Mesangial cell (primary cell): Measurements from ENCODE around the gene FAM111A. TPM values are rescaled to one million over a fixed set of nuclear protein-coding genes. Genes with fewer than 3 reads are reported as not detected.

Source experiments
- total RNA-seq: library from RNA; depleted of rRNA; stranded (reverse); fragments of >200 nt; gene quantifications from 2 replicates; pipeline ENCODE4 v1.2.3, GENCODE V29; 2015

FAM111A gene, protein sequence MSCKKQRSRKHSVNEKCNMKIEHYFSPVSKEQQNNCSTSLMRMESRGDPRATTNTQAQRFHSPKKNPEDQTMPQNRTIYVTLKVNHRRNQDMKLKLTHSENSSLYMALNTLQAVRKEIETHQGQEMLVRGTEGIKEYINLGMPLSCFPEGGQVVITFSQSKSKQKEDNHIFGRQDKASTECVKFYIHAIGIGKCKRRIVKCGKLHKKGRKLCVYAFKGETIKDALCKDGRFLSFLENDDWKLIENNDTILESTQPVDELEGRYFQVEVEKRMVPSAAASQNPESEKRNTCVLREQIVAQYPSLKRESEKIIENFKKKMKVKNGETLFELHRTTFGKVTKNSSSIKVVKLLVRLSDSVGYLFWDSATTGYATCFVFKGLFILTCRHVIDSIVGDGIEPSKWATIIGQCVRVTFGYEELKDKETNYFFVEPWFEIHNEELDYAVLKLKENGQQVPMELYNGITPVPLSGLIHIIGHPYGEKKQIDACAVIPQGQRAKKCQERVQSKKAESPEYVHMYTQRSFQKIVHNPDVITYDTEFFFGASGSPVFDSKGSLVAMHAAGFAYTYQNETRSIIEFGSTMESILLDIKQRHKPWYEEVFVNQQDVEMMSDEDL
- total RNA-seq, result 14.2 and 23.0 TPM in 2 replicates

DNA sequence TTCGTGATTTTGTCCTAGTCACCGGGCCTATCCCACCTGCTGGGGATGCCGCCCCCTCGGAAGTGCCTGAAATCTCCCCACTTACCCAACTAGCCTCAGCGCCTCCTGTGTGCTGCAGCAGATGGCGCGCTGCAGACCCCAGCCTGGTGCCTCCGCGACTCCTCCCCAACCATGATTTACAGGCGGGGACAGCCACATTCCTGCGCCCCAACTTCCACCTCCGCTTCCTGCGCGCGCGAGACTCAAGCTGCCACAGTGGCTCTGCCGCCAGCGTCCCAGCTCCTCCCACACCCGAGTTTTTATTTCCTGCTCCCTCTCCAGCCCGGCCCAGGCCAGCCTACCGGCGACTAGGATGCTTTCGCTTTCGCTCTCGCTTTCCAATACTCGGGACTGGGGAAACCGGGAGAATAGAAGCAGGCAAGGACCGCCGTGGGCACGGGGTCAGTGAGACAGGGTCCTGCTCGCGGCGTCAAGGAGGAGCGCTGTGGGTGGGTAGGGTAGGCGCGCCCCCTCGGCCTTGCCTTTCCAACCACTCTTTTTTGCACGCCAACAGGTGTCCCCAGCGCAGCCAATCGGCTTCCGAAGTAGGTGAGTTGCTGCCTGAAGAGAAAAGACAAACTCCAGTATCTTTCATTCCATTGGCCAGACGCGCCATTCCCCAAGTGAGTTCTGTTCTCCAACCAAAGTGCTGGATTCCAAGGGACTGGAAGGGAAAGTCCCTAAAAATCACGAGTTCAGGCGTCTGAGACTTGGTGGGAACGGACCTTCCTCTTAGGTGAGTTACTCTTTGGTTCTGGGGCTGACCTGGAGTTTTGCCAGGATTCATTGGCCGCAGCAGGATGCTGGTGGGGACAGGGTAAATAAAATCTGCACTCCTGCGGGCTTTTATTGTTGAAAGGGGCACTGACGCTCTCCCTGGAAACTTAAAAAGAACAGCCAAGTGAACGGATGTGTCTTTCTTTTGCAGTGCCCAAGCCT, at the start of gene FAM111A:
Gene FAM111A, plus strand, starts transcription at position 327 of the 978 bp plus-strand sequence. CDS start 6,017 bp downstream, outside the sequence.

DNA sequence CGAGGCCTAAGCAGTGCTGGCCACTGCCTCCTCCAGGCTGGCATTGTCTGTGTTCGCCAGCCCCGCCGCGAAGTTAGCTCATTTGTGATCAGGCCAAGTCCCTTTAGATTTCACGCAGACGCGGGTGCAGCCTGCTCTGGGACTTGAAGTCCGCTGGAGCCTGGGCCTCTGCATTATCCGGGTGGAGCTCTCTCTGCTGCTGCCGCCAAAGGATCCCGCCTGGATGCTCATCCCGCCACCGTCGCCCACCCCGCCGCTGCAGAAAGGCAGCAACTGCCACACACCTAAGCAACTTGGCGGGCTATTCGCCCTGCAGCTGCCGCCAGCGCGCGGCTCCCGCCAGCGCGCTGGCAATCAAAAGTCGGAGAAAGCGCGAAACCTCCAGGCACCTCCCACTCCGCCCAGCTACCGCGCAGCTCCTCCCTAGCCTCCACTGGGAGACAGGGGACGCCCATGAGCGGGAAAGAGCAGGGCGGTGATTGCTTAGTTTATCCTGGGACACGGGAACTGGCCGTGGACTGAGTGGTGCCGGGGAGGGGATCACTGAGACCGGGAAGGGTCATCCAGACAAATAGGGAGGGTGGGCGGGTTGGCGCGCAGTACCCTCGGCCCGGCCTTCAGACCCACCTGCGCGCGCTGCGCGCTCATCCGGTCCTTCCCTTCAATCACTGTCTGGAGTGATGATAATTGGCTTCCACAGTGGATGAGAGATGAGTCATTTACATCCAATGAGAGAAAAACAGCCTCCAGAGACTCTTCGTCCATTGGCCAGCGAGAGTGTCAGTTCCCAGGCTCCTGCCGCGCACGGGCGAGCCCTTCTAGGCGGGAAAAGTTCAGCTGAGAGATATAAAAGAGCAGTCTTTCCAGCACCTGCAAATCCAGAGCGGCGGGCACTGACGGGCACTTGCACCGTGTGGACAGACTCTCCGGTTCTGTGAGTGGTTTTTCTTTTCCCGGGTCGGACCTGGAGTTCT, 36.0 kb upstream of the FAM111A start, which contains the start of gene FAM111B:
Gene FAM111B, plus strand, starts transcription at position 875 of the 974 bp plus-strand sequence. CDS start 2,389 bp downstream, outside the sequence.

DNA sequence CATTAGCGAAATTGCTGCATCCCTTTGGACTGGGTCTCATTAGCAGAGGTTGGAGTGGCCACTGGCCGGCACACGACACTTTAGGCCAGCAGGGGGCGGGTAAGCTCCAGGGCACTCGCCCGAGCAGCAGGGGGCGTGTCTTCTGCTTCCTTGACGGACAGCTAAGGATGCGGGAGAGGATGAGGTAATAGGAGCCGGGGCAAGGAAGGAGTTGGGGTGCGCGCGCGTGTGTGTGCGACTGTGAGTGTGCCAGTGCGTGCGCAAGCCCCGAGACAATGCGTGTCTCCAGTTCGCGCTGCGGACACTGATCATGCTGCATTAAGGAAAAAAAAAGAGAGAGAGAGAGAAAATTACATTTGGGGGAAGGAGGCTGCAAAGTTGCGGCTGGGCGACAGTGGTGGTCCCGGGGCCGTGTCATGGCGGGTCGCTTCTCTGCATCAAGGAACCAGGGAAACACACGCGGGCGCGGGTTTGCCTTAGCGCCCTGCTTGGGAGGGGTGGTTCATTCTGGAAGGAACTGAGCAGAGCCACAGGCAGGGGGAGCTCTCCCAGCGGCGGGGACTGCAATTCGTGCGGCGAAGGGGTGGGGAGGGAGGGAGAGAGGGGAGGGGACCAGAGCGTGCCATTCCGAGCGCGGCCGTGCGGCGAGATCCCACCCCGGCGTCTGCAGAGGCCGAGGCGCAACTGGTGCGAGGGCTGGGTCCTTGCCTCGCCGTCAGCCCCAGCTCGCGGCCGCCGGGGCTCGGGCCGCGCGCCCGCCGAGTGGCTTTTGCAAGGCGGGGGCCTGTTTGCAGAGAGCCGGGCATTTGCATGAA, 29.1 kb downstream of the FAM111A start, which contains the start of gene DTX4:
Gene DTX4, plus strand, starts transcription at position 625 of the 815 bp plus-strand sequence. CDS start 464 bp downstream, outside the sequence.

Other genes with a start within 250 kb of the FAM111A start
- gene GLYATL1, start 203.4 kb upstream of the FAM111A start, total RNA-seq, result 0.33 and 3.3 TPM in 2 replicates
- not detected in 2 replicates for gene GLYATL1B, start 56.5 kb upstream of the FAM111A start, total RNA-seq
- gene FAM111B, start 35.6 kb upstream of the FAM111A start, total RNA-seq, result 0.63 and 6.7 TPM in 2 replicates
- 1.3 and 17.4 TPM in 2 replicates for gene DTX4, start 29.3 kb downstream of the FAM111A start, total RNA-seq
- gene MPEG1, start 70.1 kb downstream of the FAM111A start, total RNA-seq, result not detected in 2 replicates
- gene OR5AN1, start 216.0 kb downstream of the FAM111A start, total RNA-seq, result not detected in 2 replicates